Stimulated activated naive CD8-positive, alpha-beta T cell treated with anti-CD3 and anti-CD28 coated beads, Interleukin-15, Interleukin-2, amounts not matched to agents 100 ng/mL and 50 ng/mL, for 24 hours (primary cell): ENCODE results near the gene GKAP1.
"Not testable (repeated sequence)": the region's sequence is repeated elsewhere in the genome, so short reads cannot be mapped to it uniquely, and the experiment has no call there.

Experiments
- H3K27ac Mint-ChIP-seq: one replicate; pipeline ENCODE4 v1.8.0; 2021; ENCODE audit warnings: mild to moderate bottlenecking, mixed read lengths
- H3K27me3 Mint-ChIP-seq: one replicate; pipeline ENCODE4 v1.8.0; 2021; ENCODE audit warnings: mixed read lengths
- H3K36me3 Mint-ChIP-seq: one replicate; pipeline ENCODE4 v1.8.0; 2021; ENCODE audit warnings: low read depth, mixed read lengths
- H3K4me1 Mint-ChIP-seq: one replicate; pipeline ENCODE4 v1.8.0; 2021; ENCODE audit warnings: low read depth, mixed read lengths
- H3K4me3 Mint-ChIP-seq: one replicate; pipeline ENCODE4 v1.8.0; 2021; ENCODE audit warnings: mild to moderate bottlenecking, mixed read lengths
- H3K9me3 Mint-ChIP-seq: one replicate; pipeline ENCODE4 v1.8.0; 2021; ENCODE audit warnings: mixed read lengths

GKAP1 gene

GRCh38 chr9:83707768-83708514 lies 109.6 kb downstream of the GKAP1 start, which contains the start of gene UBQLN1:
Gene UBQLN1, minus strand, starts transcription at chr9:83707958. Its CDS starts 279 bp downstream, at chr9:83707679.
- peak within 1 kb of the TSS; percentile 98 for H3K27ac Mint-ChIP-seq
- peak within 1 kb of the TSS; percentile 92 for H3K4me3 Mint-ChIP-seq
- H3K4me1 Mint-ChIP-seq = peaks cover 51% of the 10 kb centered on the region
- peaks cover 25% of the 10 kb centered on the region for H3K36me3 Mint-ChIP-seq
- H3K27me3 Mint-ChIP-seq = no peaks in the 10 kb centered on the region
- no peaks in the 10 kb centered on the region for H3K9me3 Mint-ChIP-seq

GRCh38 chr9:83707518-83707767 lies 110.1 kb downstream of the GKAP1 start:
- Mint-ChIP-seq H3K4me1 (peaks cover 54% of the 10 kb centered on the region), H3K36me3 (peaks cover 28% of the 10 kb centered on the region), H3K27ac (peak overlapping the region; percentile 98), H3K9me3 (no peaks in the 10 kb centered on the region), H3K4me3 (peak overlapping the region; percentile 92), H3K27me3 (no peaks in the 10 kb centered on the region)

- Mint-ChIP-seq H3K4me1 (peaks cover 59% of the 10 kb centered on the region), H3K9me3 (no peaks in the 10 kb centered on the region), H3K27me3 (no peaks in the 10 kb centered on the region), H3K36me3 (peaks cover 29% of the 10 kb centered on the region), H3K4me3 (peak overlapping the region; percentile 92), H3K27ac (peak overlapping the region; percentile 98)
Observed at GRCh38 chr9:83706676-83707517, 110.7 kb downstream of the GKAP1 start.

GRCh38 chr9:83705219-83705651 lies 112.3 kb downstream of the GKAP1 start:
- H3K27me3 Mint-ChIP-seq, H3K9me3 Mint-ChIP-seq: not testable (repeated sequence)
- peak overlapping the region; percentile 98 for H3K27ac Mint-ChIP-seq
- peaks cover 75% of the 10 kb centered on the region for H3K4me1 Mint-ChIP-seq
- H3K4me3 Mint-ChIP-seq = peak overlapping the region; percentile 92
- H3K36me3 Mint-ChIP-seq = peaks cover 38% of the 10 kb centered on the region

- peaks cover 45% of the 10 kb centered on the region for H3K36me3 Mint-ChIP-seq
- no peaks in the 10 kb centered on the region for H3K9me3 Mint-ChIP-seq
- peak overlapping the region; percentile 49 for H3K4me3 Mint-ChIP-seq
- peaks cover 91% of the 10 kb centered on the region for H3K4me1 Mint-ChIP-seq
- H3K27me3 Mint-ChIP-seq = no peaks in the 10 kb centered on the region
- H3K27ac Mint-ChIP-seq = peak overlapping the region; percentile 66
Observed at GRCh38 chr9:83701769-83702168, 115.8 kb downstream of the GKAP1 start.

GRCh38 chr9:83701286-83701685 lies 116.3 kb downstream of the GKAP1 start:
- Mint-ChIP-seq H3K9me3 (no peaks in the 10 kb centered on the region), H3K27ac (peak overlapping the region; percentile 66), H3K4me1 (peaks cover 90% of the 10 kb centered on the region), H3K4me3 (peak overlapping the region; percentile 49), H3K36me3 (peaks cover 40% of the 10 kb centered on the region), H3K27me3 (no peaks in the 10 kb centered on the region)

GRCh38 chr9:83699615-83700014 lies 118.0 kb downstream of the GKAP1 start:
- H3K4me3 Mint-ChIP-seq = no peak overlapping the region
- no peaks in the 10 kb centered on the region for H3K9me3 Mint-ChIP-seq
- peak overlapping the region; percentile 59 for H3K27ac Mint-ChIP-seq
- no peaks in the 10 kb centered on the region for H3K27me3 Mint-ChIP-seq
- H3K36me3 Mint-ChIP-seq = peaks cover 29% of the 10 kb centered on the region
- H3K4me1 Mint-ChIP-seq = peaks cover 85% of the 10 kb centered on the region

GRCh38 chr9:83698976-83699585 lies 118.5 kb downstream of the GKAP1 start:
- Mint-ChIP-seq H3K27ac (peak overlapping the region; percentile 59), H3K4me1 (peaks cover 85% of the 10 kb centered on the region), H3K4me3 (no peak overlapping the region), H3K9me3 (no peaks in the 10 kb centered on the region), H3K36me3 (peaks cover 34% of the 10 kb centered on the region), H3K27me3 (no peaks in the 10 kb centered on the region)

- Mint-ChIP-seq H3K4me1 (peaks cover 86% of the 10 kb centered on the region), H3K4me3 (no peak overlapping the region), H3K27ac (peak overlapping the region; percentile 1), H3K36me3 (peaks cover 17% of the 10 kb centered on the region), H3K27me3 (no peaks in the 10 kb centered on the region), H3K9me3 (no peaks in the 10 kb centered on the region)
Observed at GRCh38 chr9:83691492-83691891, 126.1 kb downstream of the GKAP1 start.
